Stimulated activated CD4-positive, alpha-beta T cell treated with anti-CD3 and anti-CD28 coated beads, TNF-alpha, amount 100 ng/mL, for 48 hours (primary cell): Measurements from ENCODE around the gene TGFBRAP1.
"Not testable (repeated sequence)": the region's sequence is repeated elsewhere in the genome, so short reads cannot be mapped to it uniquely, and the experiment has no call there.

ENCODE experiments used
- DNase-seq, 3 donors: peaks; one replicate each; pipeline ENCODE4 v3.0.0-alpha.2; 2020; ENCODE audit warnings: low read depth in 3 of 3

The TGFBRAP1 gene

GRCh38 chr2:105278654-105279053 lies 50.9 kb downstream of the TGFBRAP1 start:
- no peak for DNase-seq

- no peak for DNase-seq
These were observed 55.5 kb downstream of the TGFBRAP1 start for GRCh38 chr2:105274046-105274445.

- no peak for DNase-seq
These were observed 57.4 kb downstream of the TGFBRAP1 start for GRCh38 chr2:105272176-105272575.

GRCh38 chr2:105271393-105272045 lies 58.0 kb downstream of the TGFBRAP1 start:
- DNase-seq = no peak

GRCh38 chr2:105269426-105269825 lies 60.1 kb downstream of the TGFBRAP1 start:
- DNase-seq = no peak

- no peak for DNase-seq
These were observed 66.9 kb downstream of the TGFBRAP1 start for GRCh38 chr2:105262651-105263091.

- DNase-seq = no peak
These were observed 68.5 kb downstream of the TGFBRAP1 start for GRCh38 chr2:105261061-105261460.

GRCh38 chr2:105258835-105259350 lies 70.6 kb downstream of the TGFBRAP1 start:
- DNase-seq = no peak

GRCh38 chr2:105257981-105258380 lies 71.6 kb downstream of the TGFBRAP1 start:
- DNase-seq = no peak

- DNase-seq = no peak
These were observed 73.0 kb downstream of the TGFBRAP1 start for GRCh38 chr2:105256431-105257047.

- DNase-seq = no peak
These were observed 73.6 kb downstream of the TGFBRAP1 start for GRCh38 chr2:105255979-105256378.

- no peak for DNase-seq
These were observed 74.9 kb downstream of the TGFBRAP1 start for GRCh38 chr2:105254531-105255210.

- DNase-seq = no peak
These were observed 77.3 kb downstream of the TGFBRAP1 start for GRCh38 chr2:105252271-105252670.

- not testable (repeated sequence) for DNase-seq
These were observed 78.4 kb downstream of the TGFBRAP1 start for GRCh38 chr2:105251016-105251648.

GRCh38 chr2:105249891-105250290 lies 79.6 kb downstream of the TGFBRAP1 start:
- DNase-seq = no peak

- DNase-seq = no peak
These were observed 80.4 kb downstream of the TGFBRAP1 start for GRCh38 chr2:105249181-105249580.

GRCh38 chr2:105248316-105249070 lies 81.0 kb downstream of the TGFBRAP1 start:
- no peak for DNase-seq

GRCh38 chr2:105244451-105244850 lies 85.1 kb downstream of the TGFBRAP1 start:
- DNase-seq = no peak

GRCh38 chr2:105243961-105244360 lies 85.6 kb downstream of the TGFBRAP1 start:
- no peak for DNase-seq

GRCh38 chr2:105242286-105242993 lies 87.1 kb downstream of the TGFBRAP1 start:
- DNase-seq = no peak

- DNase-seq = no peak
These were observed 88.1 kb downstream of the TGFBRAP1 start, which contains the start of gene GPR45 for GRCh38 chr2:105241443-105241842. TSS of gene GPR45 (plus strand) at chr2:105241743. CDS start at chr2:105241859, 116 bp downstream.
